NCI-H146 treated with DMSO at 0.1 percent for 48 hours (cell line): ENCODE results near the gene PGAP3.

Experiments
- DNase-seq: peaks from one replicate; lab custom pipeline; 2025; ENCODE audit not compliant: unreplicated experiment; lab: John Stamatoyannopoulos, UW

The PGAP3 gene

GRCh38 chr17:39697961-39698360, 10.1 kb upstream of the PGAP3 start:
- DNase-seq = no peak

- no peak for DNase-seq
These were observed 8.9 kb upstream of the PGAP3 start for GRCh38 chr17:39696731-39697130.

- no peak for DNase-seq
These were observed 7.2 kb upstream of the PGAP3 start for GRCh38 chr17:39695089-39695474.

- DNase-seq = no peak
These were observed 6.7 kb upstream of the PGAP3 start for GRCh38 chr17:39694593-39694992.

- DNase-seq = no peak
These were observed 1.1 kb upstream of the PGAP3 start for GRCh38 chr17:39688945-39689344.

- no peak for DNase-seq
These were observed 598 bp upstream of the PGAP3 start for GRCh38 chr17:39688475-39688835.

- no peak for DNase-seq
These were observed 734 bp downstream of the PGAP3 start for GRCh38 chr17:39687101-39687545.

- no peak for DNase-seq
These were observed 3.3 kb downstream of the PGAP3 start for GRCh38 chr17:39684369-39685192.

- DNase-seq = no peak
These were observed 4.4 kb downstream of the PGAP3 start for GRCh38 chr17:39683295-39683939.

GRCh38 chr17:39679521-39680192, 8.2 kb downstream of the PGAP3 start:
- DNase-seq = no peak

- no peak for DNase-seq
These were observed 9.3 kb downstream of the PGAP3 start for GRCh38 chr17:39678340-39679116.

- no peak for DNase-seq
These were observed 10.1 kb downstream of the PGAP3 start for GRCh38 chr17:39677542-39678339.

- no peak for DNase-seq
These were observed 10.8 kb downstream of the PGAP3 start for GRCh38 chr17:39677072-39677471.

GRCh38 chr17:39676198-39676819, 11.5 kb downstream of the PGAP3 start:
- DNase-seq = no peak

- no peak for DNase-seq
These were observed 12.3 kb downstream of the PGAP3 start for GRCh38 chr17:39675390-39676082.

GRCh38 chr17:39674702-39675389, 13.0 kb downstream of the PGAP3 start:
- DNase-seq = peak; percentile 12

- no peak for DNase-seq
These were observed 13.7 kb downstream of the PGAP3 start for GRCh38 chr17:39674179-39674578.

- DNase-seq = no peak
These were observed 14.3 kb downstream of the PGAP3 start for GRCh38 chr17:39673335-39674081.
